ENCODE data around the gene INO80. TPM values are rescaled to one million over a fixed set of nuclear protein-coding genes. Genes with fewer than 3 reads are reported as not detected.
A peak's percentile ranks its signal among the peaks of the same experiment; 100 is the strongest.

Gene INO80
- total RNA-seq, 2 donors from 2014 or later: 14.0 to 34.3 TPM

DNA sequence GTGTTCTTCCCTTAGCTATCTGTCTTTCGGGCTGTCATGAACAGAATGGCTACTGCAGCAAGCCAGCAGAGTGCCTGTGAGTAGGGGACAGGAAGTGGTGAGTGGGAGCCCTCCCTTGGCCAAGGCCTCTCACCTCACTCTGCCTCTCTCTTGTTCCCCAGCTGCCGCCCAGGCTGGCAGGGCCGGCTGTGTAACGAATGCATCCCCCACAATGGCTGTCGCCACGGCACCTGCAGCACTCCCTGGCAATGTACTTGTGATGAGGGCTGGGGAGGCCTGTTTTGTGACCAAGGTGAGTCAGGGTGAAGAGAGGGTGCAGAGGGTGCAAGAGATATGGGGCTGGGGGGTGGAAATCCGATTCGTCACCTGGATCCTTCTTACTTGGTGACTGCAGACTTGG is 183.9 kb downstream of the INO80 start:
- TF ChIP-seq, protein P1, sequence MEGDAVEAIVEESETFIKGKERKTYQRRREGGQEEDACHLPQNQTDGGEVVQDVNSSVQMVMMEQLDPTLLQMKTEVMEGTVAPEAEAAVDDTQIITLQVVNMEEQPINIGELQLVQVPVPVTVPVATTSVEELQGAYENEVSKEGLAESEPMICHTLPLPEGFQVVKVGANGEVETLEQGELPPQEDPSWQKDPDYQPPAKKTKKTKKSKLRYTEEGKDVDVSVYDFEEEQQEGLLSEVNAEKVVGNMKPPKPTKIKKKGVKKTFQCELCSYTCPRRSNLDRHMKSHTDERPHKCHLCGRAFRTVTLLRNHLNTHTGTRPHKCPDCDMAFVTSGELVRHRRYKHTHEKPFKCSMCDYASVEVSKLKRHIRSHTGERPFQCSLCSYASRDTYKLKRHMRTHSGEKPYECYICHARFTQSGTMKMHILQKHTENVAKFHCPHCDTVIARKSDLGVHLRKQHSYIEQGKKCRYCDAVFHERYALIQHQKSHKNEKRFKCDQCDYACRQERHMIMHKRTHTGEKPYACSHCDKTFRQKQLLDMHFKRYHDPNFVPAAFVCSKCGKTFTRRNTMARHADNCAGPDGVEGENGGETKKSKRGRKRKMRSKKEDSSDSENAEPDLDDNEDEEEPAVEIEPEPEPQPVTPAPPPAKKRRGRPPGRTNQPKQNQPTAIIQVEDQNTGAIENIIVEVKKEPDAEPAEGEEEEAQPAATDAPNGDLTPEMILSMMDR (IDR thresholded peaks at IDR 0.05): no peak
- no peak for TF ChIP-seq POLR2A (IDR thresholded peaks at IDR 0.05)
- DNase-seq: no peak
- no peaks in the 10 kb centered on the region for H3K36me3 ChIP-seq (replicated peaks in 1 of 2; ENCODE audit: insufficient read depth in 1 of 2, low read depth in 2 of 2)
- peaks cover 49% of the 10 kb centered on the region for H3K4me1 ChIP-seq
- intact Hi-C loops (cut with DNase I): no loop called here
- H3K4me3 ChIP-seq: no peak overlapping the region
- H3K27ac ChIP-seq: no peak overlapping the region
- ATAC-seq: no peak
- no peaks in the 10 kb centered on the region for H3K9me3 ChIP-seq
- peaks cover 0 to 20% of the 10 kb centered on the region in 2 donors for H3K27me3 ChIP-seq
- WGBS, 2 donors: 77 to 89% methylated on average over 7 to 8 of the region's 8 CpGs

- no peak overlapping the region for H3K4me3 ChIP-seq
- DNase-seq (no peak), ATAC-seq (no peak)
- WGBS, 2 donors: 71 to 72% methylated on average over 13 to 15 of the region's 16 CpGs
- no peaks in the 10 kb centered on the region for H3K36me3 ChIP-seq (replicated peaks in 1 of 2; ENCODE audit: insufficient read depth in 1 of 2, low read depth in 2 of 2)
- peak overlapping the region in 1 of 4 donors; percentile 24 for H3K27ac ChIP-seq
- H3K9me3 ChIP-seq: no peaks in the 10 kb centered on the region
- peaks cover 55% of the 10 kb centered on the region for H3K4me1 ChIP-seq
- TF ChIP-seq, protein P1 (IDR thresholded peaks at IDR 0.05): no peak
- no peak for TF ChIP-seq POLR2A (IDR thresholded peaks at IDR 0.05)
- intact Hi-C loops (cut with DNase I): no loop called here
- H3K27me3 ChIP-seq: peaks cover 0 to 26% of the 10 kb centered on the region in 2 donors
These were observed 184.6 kb downstream of the INO80 start for GRCh38 chr15:40931300-40932142.

- Histone ChIP-seq H3K27ac (peak overlapping the region in 1 of 4 donors; percentile 24), H3K4me3 (no peak overlapping the region), H3K4me1 (peaks cover 63% of the 10 kb centered on the region), H3K9me3 (no peaks in the 10 kb centered on the region), H3K36me3 (replicated peaks in 1 of 2; ENCODE audit: insufficient read depth in 1 of 2, low read depth in 2 of 2) (no peaks in the 10 kb centered on the region), H3K27me3 (peaks cover 0 to 35% of the 10 kb centered on the region in 2 donors)
- intact Hi-C loops (cut with DNase I): no loop called here
- DNase-seq (peak in 3 of 4 donors; percentile 42 to 56 (median 49)), ATAC-seq (peak; percentile 12)
- WGBS, 2 donors: 1 to 4% methylated on average over 21 to 46 of the region's 46 CpGs
- TF ChIP-seq, protein P1 (IDR thresholded peaks at IDR 0.05): peak in 6 of 7 experiments; percentile 27 to 58 (median 46)
- TF ChIP-seq POLR2A (IDR thresholded peaks at IDR 0.05): peak in 1 of 3 donors; percentile 24
These were observed 185.4 kb downstream of the INO80 start for GRCh38 chr15:40930430-40931299.

- intact Hi-C loops (cut with DNase I): no loop called here
These were observed 186.2 kb downstream of the INO80 start for GRCh38 chr15:40929660-40930429.

More at GRCh38 chr15:40929660-40930429, 186.2 kb downstream of the INO80 start:
- H3K4me1 ChIP-seq: peaks cover 67% of the 10 kb centered on the region
- peak overlapping the region in 1 of 2 donors; percentile 16 for H3K4me3 ChIP-seq
- H3K27me3 ChIP-seq: peaks cover 0 to 35% of the 10 kb centered on the region in 2 donors
- DNase-seq (peak; percentile 45 to 63 (median 56)), ATAC-seq (peak; percentile 46)
- WGBS, 2 donors: 1 to 6% methylated on average over 6 to 53 of the region's 56 CpGs
- no peaks in the 10 kb centered on the region for H3K36me3 ChIP-seq (replicated peaks in 1 of 2; ENCODE audit: insufficient read depth in 1 of 2, low read depth in 2 of 2)
- H3K27ac ChIP-seq: no peak overlapping the region
- TF ChIP-seq POLR2A (IDR thresholded peaks at IDR 0.05): no peak
- TF ChIP-seq, protein P1 (IDR thresholded peaks at IDR 0.05): no peak
- no peaks in the 10 kb centered on the region for H3K9me3 ChIP-seq

Small RNAs within 50 kb of the gene (small RNA-seq; reads per million reads assigned to genes)
- not detected for gene ISCA1P4

Other genes starting within 250 kb of the INO80 start
- gene RHOV, start 242.0 kb downstream of the INO80 start, total RNA-seq: 1 to 10 TPM; 6.2 to 6.3 TPM
- gene VPS18, start 221.8 kb downstream of the INO80 start, total RNA-seq: 10 to 100 TPM; 10.9 to 14.8 TPM
- 1 to 10 TPM in 1 of 2 donors, under 1 TPM in 1; 0.33 to 3.6 TPM for gene DLL4, start 186.9 kb downstream of the INO80 start, total RNA-seq
- gene CHAC1, start 162.8 kb downstream of the INO80 start, total RNA-seq: 1 to 10 TPM; 4.0 to 4.7 TPM
- gene EXD1, start 114.5 kb upstream of the INO80 start, total RNA-seq: not detected
- gene CHP1, start 115.0 kb upstream of the INO80 start, total RNA-seq: 10 to 100 TPM; 61.0 to 87.9 TPM
- gene OIP5, start 216.3 kb upstream of the INO80 start, total RNA-seq: not detected
- 1 to 10 TPM; 2.1 to 5.3 TPM for gene NUSAP1, start 216.6 kb upstream of the INO80 start, total RNA-seq